Activated CD4-positive, alpha-beta T cell treated with anti-CD3 and anti-CD28 coated beads, Interleukin-2, amount 10 ng/mL, durations not matched to agents 24 days and 14 days (primary cell): ENCODE measurements around the gene ZNF526. TPM values are rescaled to one million over a fixed set of nuclear protein-coding genes. Genes with fewer than 3 reads are reported as not detected.

ENCODE experiments used
- DNase-seq: peaks from one replicate; pipeline ENCODE4 v3.0.0; 2022
- H3K27ac Mint-ChIP-seq: one replicate; pipeline ENCODE4 v1.8.0; 2022; ENCODE audit warnings: mild to moderate bottlenecking, mixed read lengths
- H3K27me3 Mint-ChIP-seq: one replicate; pipeline ENCODE4 v1.8.0; 2022; ENCODE audit warnings: mixed read lengths
- H3K36me3 Mint-ChIP-seq: one replicate; pipeline ENCODE4 v1.8.0; 2022; ENCODE audit warnings: low read depth, mild to moderate bottlenecking, mixed read lengths
- H3K4me1 Mint-ChIP-seq: one replicate; pipeline ENCODE4 v1.8.0; 2021; ENCODE audit warnings: mixed read lengths
- H3K4me3 Mint-ChIP-seq: one replicate; pipeline ENCODE4 v1.8.0; 2022; ENCODE audit warnings: mild to moderate bottlenecking, moderate library complexity, mixed read lengths
- H3K9me3 Mint-ChIP-seq: one replicate; pipeline ENCODE4 v1.8.0; 2021; ENCODE audit warnings: mixed read lengths
- intact Hi-C: fragments of 100-400 bp; cut with micrococcal nuclease; formaldehyde crosslinking; loops from one replicate; pipeline ENCODE4 v1.15.1; 2023
- total RNA-seq: library from RNA; stranded (reverse); gene quantifications from 2 replicates; pipeline ENCODE4 v1.2.3, GENCODE V29; 2022

The ZNF526 gene
- total RNA-seq, 1 donor from 2014 or later: 19.0 TPM

DNA sequence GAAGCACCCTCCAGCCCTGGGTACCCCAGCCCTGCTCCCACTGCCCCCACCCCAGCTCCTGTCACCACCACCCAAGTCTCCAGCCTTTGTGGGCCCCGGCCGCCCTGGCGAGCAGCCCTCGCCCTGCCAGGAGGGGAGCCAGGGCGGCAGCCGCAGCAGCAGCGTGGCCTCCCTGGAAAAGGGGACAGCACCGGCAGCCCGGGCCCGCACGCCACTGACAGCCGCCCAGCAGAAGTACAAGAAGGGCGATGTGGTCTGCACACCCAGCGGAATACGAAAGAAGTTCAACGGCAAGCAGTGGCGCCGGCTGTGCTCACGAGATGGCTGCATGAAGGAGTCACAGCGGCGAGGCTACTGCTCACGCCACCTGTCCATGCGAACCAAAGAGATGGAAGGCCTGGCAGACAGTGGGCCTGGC lies 52.9 kb downstream of the ZNF526 start:
- Mint-ChIP-seq H3K4me1 (peaks cover 44% of the 10 kb centered on the region), H3K36me3 (peaks cover 33% of the 10 kb centered on the region), H3K9me3 (no peaks in the 10 kb centered on the region), H3K27me3 (no peaks in the 10 kb centered on the region), H3K27ac (no peak overlapping the region), H3K4me3 (no peak overlapping the region)
- intact Hi-C loops: no loop called here
- no peak for DNase-seq

DNA sequence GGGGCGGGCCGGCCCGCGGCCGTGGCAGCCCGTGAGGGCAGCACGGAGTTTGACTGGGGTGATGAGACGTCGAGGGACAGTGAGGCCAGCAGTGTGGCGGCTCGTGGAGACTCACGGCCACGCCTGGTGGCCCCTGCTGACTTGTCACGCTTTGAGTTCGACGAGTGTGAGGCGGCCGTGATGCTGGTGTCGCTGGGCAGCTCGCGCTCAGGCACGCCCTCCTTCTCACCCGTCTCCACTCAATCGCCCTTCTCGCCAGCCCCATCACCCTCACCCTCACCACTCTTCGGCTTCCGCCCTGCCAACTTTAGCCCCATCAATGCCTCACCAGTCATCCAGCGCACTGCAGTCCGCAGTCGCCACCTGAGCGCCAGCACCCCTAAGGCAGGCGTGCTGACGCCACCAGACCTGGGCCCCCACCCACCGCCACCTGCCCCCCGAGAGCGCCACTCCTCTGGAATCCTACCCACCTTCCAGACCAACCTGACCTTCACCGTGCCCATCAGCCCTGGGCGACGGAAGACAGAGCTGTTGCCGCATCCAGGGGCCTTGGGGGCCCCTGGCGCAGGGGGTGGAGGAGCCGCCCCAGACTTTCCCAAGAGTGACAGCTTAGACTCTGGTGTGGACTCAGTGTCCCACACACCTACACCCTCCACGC lies 53.4 kb downstream of the ZNF526 start:
- intact Hi-C loops: no loop called here
- DNase-seq: no peak
- Mint-ChIP-seq H3K9me3 (no peaks in the 10 kb centered on the region), H3K36me3 (peaks cover 33% of the 10 kb centered on the region), H3K4me3 (no peak overlapping the region), H3K4me1 (peaks cover 47% of the 10 kb centered on the region), H3K27me3 (no peaks in the 10 kb centered on the region), H3K27ac (peak overlapping the region; percentile 17)

DNA sequence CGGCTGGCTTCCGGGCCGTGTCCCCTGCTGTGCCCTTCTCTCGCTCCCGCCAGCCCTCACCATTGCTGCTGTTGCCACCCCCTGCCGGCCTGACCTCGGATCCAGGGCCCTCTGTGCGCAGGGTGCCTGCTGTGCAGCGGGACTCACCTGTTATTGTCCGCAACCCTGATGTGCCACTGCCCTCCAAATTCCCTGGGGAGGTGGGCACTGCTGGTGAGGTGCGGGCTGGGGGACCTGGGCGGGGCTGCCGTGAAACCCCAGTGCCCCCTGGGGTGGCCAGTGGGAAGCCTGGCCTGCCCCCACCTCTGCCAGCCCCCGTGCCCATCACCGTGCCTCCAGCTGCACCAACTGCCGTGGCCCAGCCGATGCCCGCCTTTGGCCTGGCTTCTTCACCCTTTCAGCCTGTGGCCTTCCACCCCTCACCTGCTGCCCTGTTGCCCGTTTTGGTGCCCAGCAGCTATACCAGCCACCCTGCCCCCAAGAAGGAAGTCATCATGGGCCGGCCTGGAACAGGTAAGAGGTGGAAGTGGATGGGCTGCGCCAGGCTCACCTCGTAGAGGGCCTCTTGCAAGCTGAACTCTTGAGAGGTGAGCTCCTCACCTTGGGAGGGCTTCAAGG lies 54.1 kb downstream of the ZNF526 start:
- DNase-seq: no peak
- Mint-ChIP-seq H3K27me3 (no peaks in the 10 kb centered on the region), H3K9me3 (no peaks in the 10 kb centered on the region), H3K36me3 (peaks cover 35% of the 10 kb centered on the region), H3K4me3 (no peak overlapping the region), H3K4me1 (peaks cover 53% of the 10 kb centered on the region), H3K27ac (peak overlapping the region; percentile 17)
- intact Hi-C loops: no loop called here

DNA sequence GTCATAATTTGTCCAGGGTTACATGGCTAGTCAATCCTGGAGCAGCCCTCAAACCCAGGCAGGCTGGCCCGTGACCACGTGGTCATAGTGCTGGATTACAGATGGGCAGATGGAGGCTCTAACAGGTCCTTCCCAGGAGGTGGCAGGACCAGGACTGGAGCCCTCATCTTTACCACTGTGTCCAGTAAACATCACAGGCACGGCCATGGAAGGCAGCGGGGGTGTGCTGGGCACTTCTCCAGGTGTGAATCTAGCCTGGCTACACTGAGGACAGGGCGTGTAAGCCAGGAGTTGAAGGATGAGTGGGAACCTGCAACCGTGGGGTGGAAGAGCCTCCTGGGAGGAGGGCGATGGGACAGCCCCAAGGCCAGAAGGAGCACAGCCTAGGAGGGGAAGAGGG lies 55.0 kb downstream of the ZNF526 start:
- no peak for DNase-seq
- Mint-ChIP-seq H3K36me3 (peaks cover 32% of the 10 kb centered on the region), H3K27ac (peak overlapping the region; percentile 76), H3K4me3 (peak overlapping the region; percentile 67), H3K4me1 (peaks cover 52% of the 10 kb centered on the region), H3K9me3 (no peaks in the 10 kb centered on the region), H3K27me3 (no peaks in the 10 kb centered on the region)
- intact Hi-C loops: no loop called here

DNA sequence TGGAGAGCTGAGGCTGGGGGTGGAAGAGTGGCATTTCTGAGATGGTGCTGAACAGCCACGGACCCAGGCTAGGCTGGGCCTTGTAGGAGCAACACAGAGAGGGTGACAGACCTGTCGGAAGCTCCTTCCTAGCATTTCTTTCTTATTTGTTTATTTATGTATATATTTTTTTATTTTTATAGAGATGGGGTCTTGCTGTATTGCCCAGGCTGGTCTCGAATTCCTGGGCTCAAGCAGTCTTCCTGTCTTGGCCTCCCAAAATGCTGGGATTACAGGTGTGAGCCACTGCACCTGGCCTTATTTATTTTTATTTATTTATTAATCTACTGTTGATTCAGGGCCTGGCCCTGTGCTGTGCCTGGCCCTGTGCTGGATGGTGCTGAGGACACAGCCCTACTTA lies 55.4 kb downstream of the ZNF526 start:
- H3K36me3 Mint-ChIP-seq: peaks cover 31% of the 10 kb centered on the region
- H3K27ac Mint-ChIP-seq: peak overlapping the region; percentile 76
- intact Hi-C loops: no loop called here
- DNase-seq: no peak
- peaks cover 48% of the 10 kb centered on the region for H3K4me1 Mint-ChIP-seq
- H3K9me3 Mint-ChIP-seq: no peaks in the 10 kb centered on the region
- no peaks in the 10 kb centered on the region for H3K27me3 Mint-ChIP-seq
- peak overlapping the region; percentile 67 for H3K4me3 Mint-ChIP-seq

DNA sequence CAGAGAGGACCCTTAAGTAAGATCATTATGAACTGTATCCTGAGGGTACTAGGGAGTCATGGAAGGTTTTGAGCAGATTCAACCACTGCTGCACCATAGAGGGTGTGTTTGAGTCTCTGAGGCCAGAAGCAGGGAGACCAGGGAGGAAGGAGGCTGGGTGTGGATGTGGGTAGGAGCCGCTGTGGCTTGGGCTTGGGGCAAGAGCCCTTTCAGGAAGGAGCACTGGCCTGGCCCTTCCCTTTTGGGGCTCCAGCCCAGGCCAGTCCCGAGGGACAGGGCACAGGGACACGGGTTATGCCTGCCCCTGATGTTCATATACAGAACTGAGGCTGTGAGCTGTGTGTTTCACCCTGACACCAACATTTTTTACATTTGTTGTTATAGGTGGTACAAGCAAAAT lies 56.2 kb downstream of the ZNF526 start:
- peak overlapping the region; percentile 48 for H3K27ac Mint-ChIP-seq
- H3K27me3 Mint-ChIP-seq: no peaks in the 10 kb centered on the region
- peaks cover 31% of the 10 kb centered on the region for H3K36me3 Mint-ChIP-seq
- peak overlapping the region; percentile 15 for H3K4me3 Mint-ChIP-seq
- intact Hi-C loops: no loop called here
- no peaks in the 10 kb centered on the region for H3K9me3 Mint-ChIP-seq
- DNase-seq: no peak
- peaks cover 42% of the 10 kb centered on the region for H3K4me1 Mint-ChIP-seq

DNA sequence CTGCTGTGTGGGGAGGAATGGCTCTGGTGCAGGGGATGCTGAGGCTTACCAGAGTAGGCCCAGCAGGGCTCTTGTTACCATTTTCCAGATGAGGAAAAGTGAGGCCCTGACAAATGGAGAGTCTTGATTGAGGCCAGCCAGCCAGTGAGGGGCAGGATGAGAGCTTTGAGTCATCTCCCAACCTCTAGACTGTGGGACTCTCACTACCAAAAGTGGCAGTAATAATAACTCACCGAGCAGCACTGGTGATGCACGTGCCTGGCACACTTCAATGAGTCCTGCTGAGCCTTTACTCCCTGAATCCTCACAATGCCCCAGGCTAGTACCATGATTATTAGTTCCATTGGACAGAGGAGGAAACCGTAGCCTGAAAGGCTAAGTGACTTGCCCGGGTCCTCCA lies 56.7 kb downstream of the ZNF526 start:
- DNase-seq: no peak
- H3K27ac Mint-ChIP-seq: peak overlapping the region; percentile 76
- H3K4me1 Mint-ChIP-seq: peaks cover 42% of the 10 kb centered on the region
- H3K36me3 Mint-ChIP-seq: peaks cover 32% of the 10 kb centered on the region
- intact Hi-C loops: no loop called here
- no peak overlapping the region for H3K4me3 Mint-ChIP-seq
- no peaks in the 10 kb centered on the region for H3K9me3 Mint-ChIP-seq
- H3K27me3 Mint-ChIP-seq: no peaks in the 10 kb centered on the region

Other genes with a start within 250 kb of the ZNF526 start
- 0.68 and 1.2 TPM in 2 replicates for gene ATP1A3, start 226.1 kb upstream of the ZNF526 start, total RNA-seq
- 3.9 and 4.9 TPM in 2 replicates for gene GRIK5, start 150.1 kb upstream of the ZNF526 start, total RNA-seq
- 16.7 and 18.5 TPM in 2 replicates for gene ZNF574, start 144.1 kb upstream of the ZNF526 start, total RNA-seq
- 71.5 and 72.0 TPM in 2 replicates for gene POU2F2, start 87.9 kb upstream of the ZNF526 start, total RNA-seq
- 28.7 and 34.8 TPM in 2 replicates for gene DEDD2, start 2.6 kb upstream of the ZNF526 start, total RNA-seq
- 50.7 and 52.6 TPM in 2 replicates for gene GSK3A, start 22.3 kb downstream of the ZNF526 start, total RNA-seq
- gene ERF, start 34.8 kb downstream of the ZNF526 start, total RNA-seq: 71.6 and 82.3 TPM in 2 replicates
- gene CIC, start 48.9 kb downstream of the ZNF526 start, total RNA-seq: 61.2 and 65.6 TPM in 2 replicates
- gene PRR19, start 81.8 kb downstream of the ZNF526 start, total RNA-seq: 1.3 and 1.6 TPM in 2 replicates
- gene PAFAH1B3, start 82.3 kb downstream of the ZNF526 start, total RNA-seq: 49.1 and 50.4 TPM in 2 replicates
- gene TMEM145, start 93.0 kb downstream of the ZNF526 start, total RNA-seq: 0.78 and 0.82 TPM in 2 replicates
- 8.4 and 9.1 TPM in 2 replicates for gene MEGF8, start 105.3 kb downstream of the ZNF526 start, total RNA-seq
- not detected in 2 replicates for gene CNFN, start 170.0 kb downstream of the ZNF526 start, total RNA-seq
- gene LIPE, start 207.1 kb downstream of the ZNF526 start, total RNA-seq: 35.0 and 39.1 TPM in 2 replicates
- not detected in 2 replicates for gene CXCL17, start 222.6 kb downstream of the ZNF526 start, total RNA-seq